GM21423 (cell line): Measurements from ENCODE around the gene SH2D3A.
"Not testable (repeated sequence)": the region's sequence is repeated elsewhere in the genome, so short reads cannot be mapped to it uniquely, and the experiment has no call there.

Experiments used
- ATAC-seq: cut with Tn5 transposase; IDR thresholded peaks from one replicate; pipeline ENCODE4 v1.9.1; 2021; ENCODE audit warnings: mild to moderate bottlenecking, moderate library complexity; ENCODE audit not compliant: unreplicated experiment

SH2D3A gene

DNA sequence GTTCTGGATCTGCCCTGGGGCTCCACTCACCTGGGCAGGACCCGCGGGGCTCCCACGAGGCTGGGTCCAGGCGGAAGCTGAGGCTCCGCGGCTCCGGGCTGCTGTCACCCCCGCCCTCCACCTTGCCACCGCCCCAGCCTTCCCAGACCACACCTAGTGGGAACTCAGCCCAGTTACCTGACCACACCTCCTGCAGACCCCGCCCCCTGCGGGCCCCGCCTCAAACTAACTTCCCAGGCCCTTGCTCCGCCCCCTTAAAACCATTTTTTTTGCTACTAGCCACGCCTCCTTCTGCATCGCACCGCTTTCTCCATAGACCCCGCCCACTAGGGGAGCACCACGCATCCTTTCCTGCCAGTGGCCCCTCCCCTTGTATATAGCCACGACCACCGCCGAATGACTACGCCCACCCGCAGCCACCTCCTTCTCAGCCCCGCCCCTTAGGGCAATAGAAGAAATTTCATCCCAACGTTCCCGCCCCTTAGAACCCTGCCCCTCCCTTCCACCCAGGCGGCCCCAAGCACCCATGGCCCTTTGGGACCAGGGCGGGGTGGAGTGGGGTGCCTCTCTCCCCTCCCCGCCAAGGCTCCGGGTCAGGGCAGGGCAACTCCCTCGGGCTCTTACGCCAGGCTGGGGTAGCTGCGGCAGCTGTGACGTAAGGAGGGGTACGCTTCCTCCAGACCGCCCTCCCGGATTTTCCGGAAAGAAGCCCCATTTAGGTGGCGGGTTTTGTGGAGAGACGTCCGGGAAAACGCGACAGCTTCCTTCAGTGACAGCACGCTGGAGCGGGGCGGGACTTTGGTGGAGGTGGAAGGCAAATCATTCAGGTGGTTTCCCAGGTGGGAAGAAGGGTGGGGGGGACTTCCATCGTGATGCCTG is at the start of gene SH2D3A:
TSS of gene SH2D3A (minus strand) at position 79 of the 879 bp plus-strand sequence. CDS start 3,687 bp downstream, outside the sequence.
- ATAC-seq = peak; percentile 76

- no peak for ATAC-seq
Measured at GRCh38 chr19:6813659-6814058, 46.4 kb upstream of the SH2D3A start.

GRCh38 chr19:6812612-6813011 is 45.4 kb upstream of the SH2D3A start:
- ATAC-seq = no peak

GRCh38 chr19:6811906-6812305 is 44.7 kb upstream of the SH2D3A start:
- no peak for ATAC-seq

GRCh38 chr19:6811378-6811777 is 44.1 kb upstream of the SH2D3A start:
- no peak for ATAC-seq

DNA sequence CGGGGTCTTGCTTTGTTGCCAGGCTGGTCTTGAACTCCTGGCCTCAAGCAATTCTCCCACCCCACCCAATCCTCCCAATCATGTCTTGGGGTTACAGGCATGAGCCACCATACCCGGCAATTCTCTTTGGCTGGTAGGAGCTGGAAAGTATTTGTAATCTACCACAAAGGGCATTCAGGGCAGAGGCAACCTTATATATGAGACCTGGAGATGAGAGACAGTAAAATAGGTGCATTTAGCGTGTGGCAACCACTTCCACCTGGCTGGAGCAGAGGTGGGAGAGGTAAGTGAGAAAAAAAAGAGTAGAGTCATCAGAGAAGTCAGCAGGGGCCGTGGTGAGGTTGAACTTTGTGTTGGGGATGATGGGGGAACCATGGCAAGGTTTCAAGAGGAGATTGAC is 42.0 kb upstream of the SH2D3A start:
- no peak for ATAC-seq

DNA sequence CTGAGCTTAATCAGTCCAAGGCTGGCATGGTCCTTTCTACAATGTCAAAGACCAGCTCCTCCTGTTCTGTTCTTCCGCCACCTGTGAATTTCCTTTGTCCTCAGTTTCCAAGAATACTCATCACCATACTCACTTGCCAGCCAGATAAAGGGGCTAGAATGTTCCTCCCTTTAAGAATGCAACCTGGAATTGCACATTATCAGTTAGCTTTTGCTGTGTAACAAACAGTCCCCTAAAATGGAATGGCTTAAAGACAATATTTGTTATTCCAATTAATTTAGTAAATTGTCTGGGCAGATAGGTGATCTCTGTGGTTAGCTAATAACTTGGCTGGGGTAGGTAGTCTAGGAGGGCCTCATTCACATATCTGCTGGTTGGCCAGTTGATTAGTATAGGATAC is 41.3 kb upstream of the SH2D3A start:
- ATAC-seq = no peak

DNA sequence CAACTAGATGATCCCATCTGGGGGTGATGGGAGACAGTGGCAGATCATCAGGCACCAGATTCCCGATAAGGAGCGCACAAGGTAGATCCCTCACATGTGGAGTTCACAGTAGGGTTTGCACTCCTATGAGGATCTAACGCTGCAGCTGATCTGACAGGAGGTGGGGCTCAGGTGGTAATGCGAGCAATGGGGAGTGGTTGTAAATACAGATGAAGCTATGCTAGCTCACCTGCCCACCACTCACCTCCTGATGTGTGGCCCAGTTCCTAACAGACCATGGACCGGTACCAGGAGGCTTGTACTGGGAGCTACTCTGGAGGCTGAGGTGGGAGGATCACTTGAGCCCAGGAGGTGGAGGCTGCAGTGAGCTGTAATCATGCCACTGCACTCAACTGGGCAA is 40.1 kb upstream of the SH2D3A start:
- no peak for ATAC-seq

GRCh38 chr19:6806488-6806887 is 39.3 kb upstream of the SH2D3A start:
- ATAC-seq = no peak

- ATAC-seq = no peak
Measured at GRCh38 chr19:6803036-6803404, 35.8 kb upstream of the SH2D3A start.

GRCh38 chr19:6802336-6803035 is 35.3 kb upstream of the SH2D3A start:
- peak; percentile 55 for ATAC-seq

DNA sequence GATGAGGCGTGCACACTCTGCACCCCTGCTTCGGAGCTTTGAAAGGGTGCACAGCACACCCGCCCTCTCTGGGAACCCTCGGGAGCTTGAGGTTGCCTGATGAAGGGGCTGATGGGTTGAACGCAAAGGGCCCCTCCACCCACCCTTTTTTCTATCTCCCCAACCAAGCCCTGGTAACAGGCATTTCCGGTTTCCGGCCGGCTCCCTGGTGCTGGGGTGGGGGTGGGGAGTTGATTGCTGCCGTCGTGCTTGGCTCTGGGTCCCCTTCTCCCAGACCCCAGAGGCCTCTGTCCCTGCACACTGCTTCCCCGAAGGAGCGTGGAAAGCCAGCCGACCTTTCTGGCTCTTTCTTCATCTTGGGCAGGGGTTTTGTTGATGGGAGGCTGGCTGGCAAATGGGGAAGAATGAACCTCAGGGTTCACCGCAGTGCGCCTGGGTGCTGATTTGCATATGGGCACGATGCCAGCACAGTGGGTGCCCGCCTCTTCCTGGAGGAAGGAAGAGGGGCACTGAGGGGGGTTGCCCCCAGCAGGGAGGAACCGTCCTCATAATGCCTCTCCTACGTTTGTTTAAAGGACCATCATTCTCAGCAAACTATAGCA is 34.4 kb upstream of the SH2D3A start:
- peak; percentile 55 for ATAC-seq

- no peak for ATAC-seq
Measured at GRCh38 chr19:6800991-6801484, 33.8 kb upstream of the SH2D3A start.

DNA sequence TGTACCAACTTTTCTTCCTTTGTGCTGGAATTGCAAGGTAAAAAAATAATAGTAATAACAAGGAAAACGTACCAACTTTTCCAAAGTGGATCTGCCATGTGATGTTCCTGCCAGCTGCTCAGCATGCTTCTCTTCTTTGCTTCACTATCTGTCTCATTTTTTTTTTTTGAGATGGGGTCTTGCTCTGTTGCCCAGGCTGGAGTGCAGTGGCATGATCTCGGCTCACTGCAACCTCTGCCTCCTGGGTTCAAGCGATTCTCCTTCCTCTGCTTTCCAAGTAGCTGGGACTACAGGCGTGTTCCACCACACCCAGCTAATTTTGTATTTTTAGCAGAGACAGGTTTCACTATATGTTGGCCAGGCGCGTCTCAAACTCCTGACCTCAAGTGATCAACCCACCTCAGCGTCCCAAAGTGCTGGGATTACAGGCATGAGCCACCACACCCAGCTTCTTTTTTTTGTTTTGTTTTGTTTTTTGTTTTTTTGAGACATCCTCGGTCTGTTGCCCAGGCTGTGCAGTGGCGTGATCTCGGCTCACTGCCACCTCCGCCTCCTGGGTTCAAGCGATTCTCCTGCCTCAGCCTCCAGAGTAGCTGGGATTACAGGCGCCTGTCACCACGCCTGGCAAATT is 33.0 kb upstream of the SH2D3A start:
- ATAC-seq = not testable (repeated sequence)

DNA sequence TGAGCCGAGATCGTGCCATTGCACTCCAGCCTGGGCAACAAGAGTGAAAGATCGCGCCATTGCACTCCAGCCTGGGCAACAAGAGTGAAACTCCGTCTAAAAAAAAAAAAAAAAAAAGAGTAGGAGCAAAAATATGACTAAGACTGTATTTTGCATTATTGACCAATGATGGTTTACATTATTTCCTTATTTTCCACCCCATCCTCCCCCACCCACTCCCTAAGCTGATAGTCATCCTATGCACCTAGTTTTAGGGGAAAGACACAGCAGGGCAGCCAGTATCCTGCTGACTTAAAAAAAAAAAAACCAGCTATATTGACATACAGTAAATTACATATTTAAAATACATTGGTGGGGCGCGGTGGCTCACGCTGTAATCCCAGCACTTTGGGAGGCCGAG is 30.4 kb upstream of the SH2D3A start:
- no peak for ATAC-seq

DNA sequence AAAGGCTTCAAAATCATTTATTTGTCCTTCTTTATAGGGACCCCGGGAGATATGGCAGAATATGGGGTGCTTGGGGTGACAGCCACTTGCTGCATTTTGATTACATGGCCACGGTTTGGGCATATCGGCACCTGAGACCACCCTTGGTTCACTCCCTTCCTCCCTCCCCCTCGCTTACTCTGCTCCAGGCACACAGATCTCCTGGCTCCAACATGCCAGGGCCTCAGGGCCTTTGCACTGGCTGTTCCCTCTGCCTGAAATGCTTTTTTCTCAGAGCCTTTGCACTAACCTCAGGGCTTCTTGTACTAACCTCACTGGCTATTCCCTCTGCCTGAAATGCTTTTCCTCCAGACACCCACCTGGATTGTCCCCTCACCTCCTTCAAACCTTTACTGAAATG is 29.0 kb upstream of the SH2D3A start:
- ATAC-seq = no peak

DNA sequence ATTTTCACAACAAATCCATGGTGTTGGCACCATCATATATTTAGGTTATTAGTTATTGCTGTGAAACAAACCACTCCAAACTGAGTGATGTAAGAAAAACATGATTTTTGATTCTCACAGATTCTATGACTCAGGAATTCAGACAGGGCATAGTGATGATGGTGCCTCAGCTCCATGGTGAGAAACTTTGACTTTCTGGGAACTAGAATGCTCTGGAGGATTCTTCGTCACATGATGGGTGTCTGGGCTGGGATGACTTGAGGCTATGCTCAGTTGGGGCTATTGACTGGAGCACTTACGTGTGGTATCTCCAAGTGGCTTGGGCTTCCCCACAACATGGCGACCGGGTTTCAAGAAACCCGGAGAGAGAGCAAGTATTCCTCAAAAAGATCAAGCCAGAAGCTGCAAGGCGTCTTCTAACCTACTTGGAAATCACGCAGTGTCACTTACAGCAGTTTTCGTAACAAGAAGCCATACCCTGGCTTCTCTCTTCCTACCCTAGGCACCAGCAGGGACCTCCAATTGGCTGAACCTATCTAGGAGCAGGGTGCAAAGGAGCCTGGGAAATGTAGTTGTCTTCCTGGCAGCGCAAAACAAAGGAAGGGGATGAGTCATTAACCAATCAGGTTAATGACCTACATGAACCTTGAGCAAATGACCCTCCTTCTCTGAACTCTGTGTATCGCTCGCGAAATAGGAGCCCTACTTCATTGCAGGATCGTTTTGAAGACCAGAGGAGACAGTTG is 27.6 kb upstream of the SH2D3A start:
- ATAC-seq = no peak

- no peak for ATAC-seq
Measured at GRCh38 chr19:6793973-6794372, 26.7 kb upstream of the SH2D3A start.

- ATAC-seq = no peak
Measured at GRCh38 chr19:6793411-6793810, 26.2 kb upstream of the SH2D3A start.

- ATAC-seq = no peak
Measured at GRCh38 chr19:6791237-6791636, 24.0 kb upstream of the SH2D3A start.
